HCT116 (cell line): ENCODE data around the gene ATG2B. TPM values are rescaled to one million over a fixed set of nuclear protein-coding genes. Genes with fewer than 3 reads are reported as not detected.

Experiments
- ATAC-seq: fragments of 200-7000 bp; cut with Tn5 transposase; 2 replicates; pipeline ENCODE4 v1.9.1; 2020; ENCODE audit warnings: mild to moderate bottlenecking, moderate library complexity
- BruUV-seq: library from RNA; stranded (reverse); fragments of 400-500 nt; replicated peaks from 2 replicates; lab custom pipeline; 2021; lab: Mats Ljungman, UMichigan
- CTCF ChIA-PET: fragments of 300-600 bp; sonication (Branson Sonifier 250); formaldehyde crosslinking; loops from one replicate; lab custom pipeline; 2021; ENCODE audit warnings: antibody characterized with exemption; lab: Charles Lee
- POLR2A ChIA-PET: fragments of 300-600, 350-600 bp; sonication (Branson Sonifier 250); formaldehyde crosslinking; loops from one replicate; lab custom pipeline; 2021; ENCODE audit warnings: antibody characterized with exemption; lab: Charles Lee
- RAD21 ChIA-PET, 2 experiments: fragments of 300-600 bp; sonication (Branson Sonifier 250); formaldehyde crosslinking; loops; one replicate each; lab custom pipeline; 2023; ENCODE audit warnings: low total read pairs in 2 of 2; ENCODE audit not compliant: uncharacterized antibody in 2 of 2, unreplicated experiment in 2 of 2, low non-redundant PET in 1 of 2; lab: Charles Lee
- DNase-seq: peaks from one replicate; pipeline ENCODE4 v3.0.0-alpha.2; 2010; ENCODE audit warnings: low read depth, low spot score
- H2AFZ ChIP-seq: fragments of 200-600 bp; shearing (Covaris generic), sonication (generic); 2 replicates; pipeline ENCODE4 v1.6.1; 2017; ENCODE audit warnings: low read depth, mixed run types, mixed read lengths, antibody characterized with exemption, low read length; ENCODE audit not compliant: poor library complexity, severe bottlenecking
- H3K27ac ChIP-seq: 2 replicates; pipeline ENCODE4 v1.5.1; 2012; ENCODE audit warnings: low read depth, low read length
- H3K27me3 ChIP-seq: fragments of 200-600 bp; sonication (generic); 2 replicates; pipeline ENCODE4 v1.6.1; 2016; ENCODE audit warnings: mixed run types, low read length, mixed read lengths; ENCODE audit not compliant: insufficient read depth
- H3K36me3 ChIP-seq, 2 experiments: fragments of 200-500 bp in 1 of 2; fragments of 200-600 bp in 1 of 2; sonication (Bioruptor generic) in 1 of 2; sonication (generic) in 1 of 2; 2 replicates each; pipeline versions ENCODE4 v1.5.1 to v1.6.1; 2014 to 2016; ENCODE audit warnings: low read length in 2 of 2, inconsistent platforms in 1 of 2, mixed read lengths in 1 of 2, mixed run types in 1 of 2; ENCODE audit not compliant: insufficient read depth in 2 of 2, control insufficient read depth in 1 of 2
- H3K4me1 ChIP-seq, 2 experiments: fragments of 200-600 bp in 1 of 2; sonication (generic) in 1 of 2; 2 replicates each; pipeline versions ENCODE4 v1.5.1 to v1.6.1; 2012 to 2017; ENCODE audit warnings: low read length in 2 of 2, inconsistent platforms in 1 of 2, mild to moderate bottlenecking in 1 of 2, mixed read lengths in 1 of 2, mixed run types in 1 of 2, moderate library complexity in 1 of 2; ENCODE audit not compliant: insufficient read depth in 2 of 2, control insufficient read depth in 1 of 2
- H3K4me2 ChIP-seq: fragments of 200-600 bp; sonication (generic); 2 replicates; pipeline ENCODE4 v1.6.1; 2017; ENCODE audit warnings: mixed run types, low read length, mixed read lengths
- H3K4me3 ChIP-seq, 2 experiments: fragments of 200-600 bp in 1 of 2; sonication (generic) in 1 of 2; replicated peaks in 1 of 2; 2 replicates each; pipeline ENCODE4 v1.5.1; 2011 to 2016; ENCODE audit warnings: low read length in 2 of 2, control low read depth in 1 of 2, low read depth in 1 of 2, mild to moderate bottlenecking in 1 of 2, mixed read lengths in 1 of 2, mixed run types in 1 of 2
- H3K79me2 ChIP-seq: fragments of 200-600 bp; sonication (generic); 2 replicates; pipeline ENCODE4 v1.6.1; 2017; ENCODE audit warnings: mild to moderate bottlenecking, mixed run types, low read length, moderate library complexity, mixed read lengths; ENCODE audit not compliant: insufficient read depth
- H3K9ac ChIP-seq: fragments of 200-600 bp; sonication (generic); 2 replicates; pipeline ENCODE4 v1.6.1; 2016; ENCODE audit warnings: low read length, mixed read lengths
- H3K9me2 ChIP-seq: fragments of 200-600 bp; sonication (generic), shearing (Covaris generic); 2 replicates; pipeline ENCODE4 v1.6.1; 2017; ENCODE audit warnings: mixed run types, mild to moderate bottlenecking, moderate library complexity; ENCODE audit not compliant: insufficient read depth
- H3K9me3 ChIP-seq, 2 experiments: fragments of 200-500 bp in 1 of 2; fragments of 200-600 bp in 1 of 2; sonication (Bioruptor generic) in 1 of 2; sonication (generic) in 1 of 2; 2 replicates each; pipeline ENCODE4 v1.6.1; 2014 to 2017; ENCODE audit warnings: low read length in 2 of 2, mixed read lengths in 2 of 2, inconsistent platforms in 1 of 2, low read depth in 1 of 2, mild to moderate bottlenecking in 1 of 2, mixed run types in 1 of 2, moderate library complexity in 1 of 2; ENCODE audit not compliant: control insufficient read depth in 1 of 2, insufficient read depth in 1 of 2
- H4K20me1 ChIP-seq: fragments of 200-600 bp; sonication (generic), shearing (Covaris generic); 2 replicates; pipeline ENCODE4 v1.6.1; 2017; ENCODE audit warnings: mixed run types, mild to moderate bottlenecking, moderate library complexity; ENCODE audit not compliant: insufficient read depth
- CEBPB ChIP-seq: IDR thresholded peaks from 2 replicates; pipeline ENCODE4 v1.6.1; 2012; ENCODE audit warnings: low read depth
- CTCF ChIP-seq, 3 experiments: fragments of 200-600 bp in 1 of 3; sonication (generic) in 1 of 3; IDR thresholded peaks in 2 of 3; conservative IDR thresholded peaks in 1 of 3; 2 replicates each; pipeline ENCODE4 v1.5.1; 2012 to 2017; ENCODE audit warnings: low read depth in 2 of 3, low read length in 2 of 3, antibody characterized with exemption in 1 of 3, borderline replicate concordance in 1 of 3, control low read depth in 1 of 3, mild to moderate bottlenecking in 1 of 3, mixed read lengths in 1 of 3, mixed run types in 1 of 3, moderate library complexity in 1 of 3; ENCODE audit not compliant: insufficient read depth in 1 of 3
- EGR1 ChIP-seq: IDR thresholded peaks from 2 replicates; pipeline ENCODE4 v1.6.1; 2012; ENCODE audit warnings: low read depth
- ELF1 ChIP-seq: IDR thresholded peaks from 2 replicates; pipeline ENCODE4 v1.6.1; 2012; ENCODE audit warnings: low read depth, borderline replicate concordance
- EZH2phosphoT487 ChIP-seq: fragments of 200-600 bp; IDR thresholded peaks from 2 replicates; pipeline ENCODE4 v1.6.1; 2018; ENCODE audit warnings: antibody characterized with exemption, borderline replicate concordance
- JUND ChIP-seq: IDR thresholded peaks from 2 replicates; pipeline ENCODE4 v1.6.1; 2012
- MAX ChIP-seq: IDR thresholded peaks from 2 replicates; pipeline ENCODE4 v1.6.1; 2012
- POLR2A ChIP-seq: IDR thresholded peaks from 2 replicates; pipeline ENCODE4 v1.7.0; 2011; ENCODE audit warnings: borderline replicate concordance; ENCODE audit not compliant: insufficient read depth, insufficient read length; ENCODE audit errors: extremely low read depth
- REST ChIP-seq: IDR thresholded peaks from 2 replicates; pipeline ENCODE4 v1.6.1; 2012; ENCODE audit warnings: low read depth
- SIN3A ChIP-seq: IDR thresholded peaks from 2 replicates; pipeline ENCODE4 v1.6.1; 2012; ENCODE audit warnings: low read depth
- SP1 ChIP-seq: IDR thresholded peaks from 2 replicates; pipeline ENCODE4 v1.6.1; 2012; ENCODE audit warnings: low read depth
- ZBTB33 ChIP-seq: IDR thresholded peaks from 2 replicates; pipeline ENCODE4 v1.6.1; 2011; ENCODE audit warnings: mild to moderate bottlenecking, low read length, moderate library complexity; ENCODE audit not compliant: insufficient replicate concordance; ENCODE audit errors: extremely low read depth
- intact Hi-C: fragments of 100-400 bp; cut with micrococcal nuclease; formaldehyde crosslinking; loops from 2 replicates; pipeline ENCODE4 v1.10.0; 2022
- total RNA-seq: library from RNA; stranded (reverse); gene quantifications from one replicate; pipeline ENCODE4 v1.2.1, GENCODE V29; 2021; ENCODE audit not compliant: unreplicated experiment

ATG2B gene
- total RNA-seq, 1 experiment from 2014 or later: 6.4 TPM

GRCh38 chr14:96341323-96341722 lies 21.8 kb downstream of the ATG2B start:
- no peaks in the 10 kb centered on the region for H3K36me3 ChIP-seq
- no peaks in the 10 kb centered on the region for H3K27me3 ChIP-seq
- H3K9ac ChIP-seq: no peak overlapping the region
- H4K20me1 ChIP-seq: no peaks in the 10 kb centered on the region
- intact Hi-C loops: no loop called here
- POLR2A ChIA-PET: no interaction called here
- no peaks in the 10 kb centered on the region for H3K4me1 ChIP-seq
- no peak for ATAC-seq
- H3K4me3 ChIP-seq: no peak overlapping the region
- CTCF ChIA-PET: no interaction called here
- no peaks in the 10 kb centered on the region for H3K9me2 ChIP-seq
- RAD21 ChIA-PET: no interaction called here
- no peak for DNase-seq
- no peak overlapping the region for H2AFZ ChIP-seq
- no peak overlapping the region for H3K4me2 ChIP-seq
- no peaks in the 10 kb centered on the region for H3K79me2 ChIP-seq
- TF ChIP-seq SIN3A: no peak
- no peak for TF ChIP-seq JUND
- TF ChIP-seq EGR1: no peak
- TF ChIP-seq SP1: no peak
- TF ChIP-seq EZH2phosphoT487: no peak
- no peak for TF ChIP-seq ELF1
- TF ChIP-seq REST: no peak
- TF ChIP-seq CEBPB: no peak
- no peak for TF ChIP-seq ZBTB33
- TF ChIP-seq POLR2A: no peak
- TF ChIP-seq CTCF (IDR thresholded peaks at IDR 0.05 in 2 of 3, conservative IDR thresholded peaks at IDR 0.05 in 1 of 3; ENCODE audit: borderline replicate concordance in 1 of 3, insufficient read depth in 1 of 3, low read depth in 2 of 3, low read length in 2 of 3): no peak
- TF ChIP-seq MAX: no peak
- no TSS peak for BruUV-seq
- H3K27ac ChIP-seq: no peak overlapping the region
- no peaks in the 10 kb centered on the region for H3K9me3 ChIP-seq
